Ramos (cell line): ENCODE results near the gene UGT2A2.
"Not testable (repeated sequence)": the region's sequence is repeated elsewhere in the genome, so short reads cannot be mapped to it uniquely, and the experiment has no call there.

Source experiments
- in situ Hi-C: fragments of 300-500 bp; cut with MboI; formaldehyde crosslinking; loops from one replicate; pipeline ENCODE4 v1.14.3; 2022; ENCODE audit warnings: low sequenced_read_pairs; ENCODE audit not compliant: unreplicated experiment

Gene UGT2A2

GRCh38 chr4:69639542-69639941, at the start of gene UGT2A2:
Gene UGT2A2, minus strand, starts transcription at chr4:69639642. Its CDS starts 2 bp downstream, at chr4:69639640.
- in situ Hi-C loops = no loop called here

- in situ Hi-C loops = loop anchor here (25.0 kb wide), 1 partner anchor 827 kb away; the partner anchor contains the start of gene AMTN
These were observed 45.4 kb upstream of the UGT2A2 start for GRCh38 chr4:69684804-69685203.

GRCh38 chr4:69668680-69669079, 29.2 kb upstream of the UGT2A2 start:
- in situ Hi-C loops = no loop called here

- in situ Hi-C loops = not testable (repeated sequence)
These were observed 24.6 kb upstream of the UGT2A2 start for GRCh38 chr4:69664009-69664408.

- in situ Hi-C loops = not testable (repeated sequence)
These were observed 21.8 kb upstream of the UGT2A2 start for GRCh38 chr4:69661130-69661803.

- in situ Hi-C loops = no loop called here
These were observed 18.7 kb upstream of the UGT2A2 start for GRCh38 chr4:69658133-69658532.

- in situ Hi-C loops = no loop called here
These were observed 17.3 kb upstream of the UGT2A2 start for GRCh38 chr4:69656653-69657158.

GRCh38 chr4:69653147-69653546, 13.7 kb upstream of the UGT2A2 start, which contains the start of gene UGT2A1:
Gene UGT2A1, minus strand, starts transcription at chr4:69653247. Its CDS starts 5,603 bp downstream, at chr4:69647644.
- in situ Hi-C loops = no loop called here

GRCh38 chr4:69650872-69651271, 11.4 kb upstream of the UGT2A2 start:
- in situ Hi-C loops = no loop called here

GRCh38 chr4:69649629-69650028, 10.2 kb upstream of the UGT2A2 start:
- in situ Hi-C loops = no loop called here

- in situ Hi-C loops = no loop called here
These were observed 9.8 kb upstream of the UGT2A2 start for GRCh38 chr4:69649207-69649606.

- in situ Hi-C loops = no loop called here
These were observed 3.5 kb upstream of the UGT2A2 start for GRCh38 chr4:69642961-69643360.

GRCh38 chr4:69640289-69640688, 847 bp upstream of the UGT2A2 start:
- in situ Hi-C loops = no loop called here

GRCh38 chr4:69617083-69617694, 22.3 kb downstream of the UGT2A2 start:
- in situ Hi-C loops = no loop called here

- in situ Hi-C loops = no loop called here
These were observed 29.0 kb downstream of the UGT2A2 start for GRCh38 chr4:69610484-69610883.

GRCh38 chr4:69601065-69601464, 38.4 kb downstream of the UGT2A2 start:
- in situ Hi-C loops = no loop called here

GRCh38 chr4:69600013-69600412, 39.4 kb downstream of the UGT2A2 start:
- in situ Hi-C loops = no loop called here

- in situ Hi-C loops = no loop called here
These were observed 45.1 kb downstream of the UGT2A2 start for GRCh38 chr4:69594382-69594781.

- in situ Hi-C loops = no loop called here
These were observed 48.1 kb downstream of the UGT2A2 start for GRCh38 chr4:69591364-69591763.

GRCh38 chr4:69589884-69590283, 49.6 kb downstream of the UGT2A2 start:
- in situ Hi-C loops = no loop called here

GRCh38 chr4:69584135-69584534, 55.3 kb downstream of the UGT2A2 start:
- in situ Hi-C loops = no loop called here

- in situ Hi-C loops = no loop called here
These were observed 55.9 kb downstream of the UGT2A2 start for GRCh38 chr4:69583543-69583942.
